ENCODE data around the gene AGMO.
A peak's percentile ranks its signal among the peaks of the same experiment; 100 is the strongest.

AGMO gene

GRCh38 chr7:15336146-15336545 lies 225.7 kb downstream of the AGMO start:
- no peak overlapping the region for H3K4me3 Mint-ChIP-seq
- H3K4me1 Mint-ChIP-seq = peaks cover 27% of the 10 kb centered on the region
- peaks cover 14% of the 10 kb centered on the region for H3K9me3 Mint-ChIP-seq
- H3K27me3 Mint-ChIP-seq (ENCODE audit: low read depth) = no peaks in the 10 kb centered on the region
- H3K36me3 Mint-ChIP-seq (ENCODE audit: low read depth) = peaks cover 4% of the 10 kb centered on the region
- no peak for TF ChIP-seq CTCF (IDR thresholded peaks at IDR 0.05; ENCODE audit: unreplicated experiment in 3 of 3)
- H3K27ac Mint-ChIP-seq = no peak overlapping the region

- no peaks in the 10 kb centered on the region for H3K27me3 Mint-ChIP-seq (ENCODE audit: low read depth)
- peaks cover 4% of the 10 kb centered on the region for H3K36me3 Mint-ChIP-seq (ENCODE audit: low read depth)
- TF ChIP-seq CTCF (IDR thresholded peaks at IDR 0.05; ENCODE audit: unreplicated experiment in 3 of 3) = no peak
- H3K27ac Mint-ChIP-seq = peak overlapping the region in 1 of 3 experiments; percentile 64
- no peak overlapping the region for H3K4me3 Mint-ChIP-seq
- peaks cover 33% of the 10 kb centered on the region for H3K4me1 Mint-ChIP-seq
- peaks cover 14% of the 10 kb centered on the region for H3K9me3 Mint-ChIP-seq
Observed at GRCh38 chr7:15335390-15335789, 226.4 kb downstream of the AGMO start.

- Mint-ChIP-seq H3K36me3 (ENCODE audit: low read depth) (peaks cover 4% of the 10 kb centered on the region), H3K4me3 (no peak overlapping the region), H3K4me1 (peaks cover 33% of the 10 kb centered on the region), H3K27ac (peak overlapping the region in 1 of 3 experiments; percentile 64), H3K9me3 (peaks cover 9% of the 10 kb centered on the region), H3K27me3 (ENCODE audit: low read depth) (no peaks in the 10 kb centered on the region)
- TF ChIP-seq CTCF (IDR thresholded peaks at IDR 0.05; ENCODE audit: unreplicated experiment in 3 of 3) = no peak
Observed at GRCh38 chr7:15334536-15335263, 227.1 kb downstream of the AGMO start.

DNA sequence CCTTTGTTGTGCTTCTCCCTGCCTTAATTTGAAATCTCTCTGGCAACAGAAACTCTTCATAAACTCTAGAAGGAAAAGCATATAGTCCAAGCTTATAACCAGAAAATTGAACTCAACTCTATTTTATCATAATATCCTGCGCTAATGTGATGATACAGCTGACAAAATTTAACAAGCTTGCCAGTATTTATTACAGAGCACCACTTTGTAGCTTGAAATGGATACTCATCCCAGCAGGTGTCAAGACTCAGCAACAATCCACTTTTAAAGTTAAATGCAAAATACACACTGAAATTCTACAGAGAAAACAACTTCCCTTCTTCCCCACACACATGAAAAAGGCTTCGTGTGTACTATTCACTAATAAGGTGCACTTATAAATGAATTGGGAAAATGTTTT lies 228.9 kb downstream of the AGMO start:
- H3K36me3 Mint-ChIP-seq (ENCODE audit: low read depth) = no peaks in the 10 kb centered on the region

DNA sequence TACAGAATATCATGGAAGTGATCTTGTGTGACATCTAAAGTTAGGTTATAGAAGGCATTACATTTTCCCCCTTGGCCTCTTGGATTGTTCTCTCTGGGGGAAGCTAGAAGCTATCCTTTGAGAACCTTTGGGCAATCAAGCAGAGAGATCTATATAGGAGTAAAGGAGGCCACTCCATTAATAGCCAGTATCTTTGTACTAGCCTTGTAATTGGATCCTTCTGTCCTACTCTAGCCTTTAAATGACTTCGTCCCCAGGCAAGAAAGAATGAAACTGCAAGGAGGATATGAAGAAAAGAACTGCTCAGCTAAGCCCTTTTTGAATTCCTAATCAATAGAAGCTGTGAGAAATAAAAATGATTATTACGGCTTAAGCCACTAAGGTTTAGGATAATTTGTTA lies 230.9 kb downstream of the AGMO start:
- TF ChIP-seq CTCF (IDR thresholded peaks at IDR 0.05; ENCODE audit: unreplicated experiment in 3 of 3) = no peak
- Mint-ChIP-seq H3K27me3 (ENCODE audit: low read depth) (peaks cover 6% of the 10 kb centered on the region), H3K27ac (peak overlapping the region in 1 of 3 experiments; percentile 28), H3K4me3 (no peak overlapping the region), H3K4me1 (peaks cover 42% of the 10 kb centered on the region), H3K9me3 (no peaks in the 10 kb centered on the region), H3K36me3 (ENCODE audit: low read depth) (no peaks in the 10 kb centered on the region)

More for the DNA sequence above, 228.9 kb downstream of the AGMO start:
- no peak for TF ChIP-seq CTCF (IDR thresholded peaks at IDR 0.05; ENCODE audit: unreplicated experiment in 3 of 3)
- Mint-ChIP-seq H3K4me1 (peaks cover 39% of the 10 kb centered on the region), H3K27ac (no peak overlapping the region), H3K9me3 (no peaks in the 10 kb centered on the region), H3K4me3 (no peak overlapping the region), H3K27me3 (ENCODE audit: low read depth) (peaks cover 6% of the 10 kb centered on the region)

DNA sequence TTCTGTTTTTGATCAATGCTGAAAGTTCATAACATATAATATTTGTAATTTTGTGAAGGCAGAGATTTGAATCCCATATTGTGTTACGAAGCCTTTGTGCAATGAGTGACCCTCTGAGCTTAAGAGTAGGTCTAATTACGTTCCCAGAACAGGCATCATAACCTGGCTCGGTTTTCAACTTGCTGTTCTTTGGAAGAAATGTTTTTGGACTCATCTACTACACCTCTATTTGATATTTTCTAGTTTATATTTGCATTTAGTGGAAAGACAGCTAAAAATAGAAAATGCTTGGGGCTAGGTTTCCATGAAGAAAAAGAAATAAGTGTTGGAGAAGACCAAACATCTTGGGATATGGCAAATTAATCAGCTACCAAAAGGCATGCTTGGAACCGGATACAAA lies 234.8 kb downstream of the AGMO start:
- Mint-ChIP-seq H3K4me3 (no peak overlapping the region), H3K27me3 (ENCODE audit: low read depth) (peaks cover 6% of the 10 kb centered on the region), H3K4me1 (peaks cover 27% of the 10 kb centered on the region), H3K27ac (peak overlapping the region in 1 of 3 experiments; percentile 15), H3K36me3 (ENCODE audit: low read depth) (no peaks in the 10 kb centered on the region), H3K9me3 (no peaks in the 10 kb centered on the region)
- TF ChIP-seq CTCF (IDR thresholded peaks at IDR 0.05; ENCODE audit: unreplicated experiment in 3 of 3) = no peak
